Non-pigmented ciliary epithelial cell (primary cell): Measurements from ENCODE around the gene SSX2.
"Not testable (repeated sequence)": the region's sequence is repeated elsewhere in the genome, so short reads cannot be mapped to it uniquely, and the experiment has no call there.

Source experiments
- DNase-seq: peaks from one replicate; pipeline ENCODE4 v3.0.0-alpha.2; 2010; ENCODE audit warnings: low read depth

SSX2 gene

GRCh38 chrX:52707078-52707477 is at the start of gene SSX2:
SSX2 (minus strand) TSS chrX:52707178; CDS start chrX:52705749, 1,429 bp downstream.
- not testable (repeated sequence) for DNase-seq

DNA sequence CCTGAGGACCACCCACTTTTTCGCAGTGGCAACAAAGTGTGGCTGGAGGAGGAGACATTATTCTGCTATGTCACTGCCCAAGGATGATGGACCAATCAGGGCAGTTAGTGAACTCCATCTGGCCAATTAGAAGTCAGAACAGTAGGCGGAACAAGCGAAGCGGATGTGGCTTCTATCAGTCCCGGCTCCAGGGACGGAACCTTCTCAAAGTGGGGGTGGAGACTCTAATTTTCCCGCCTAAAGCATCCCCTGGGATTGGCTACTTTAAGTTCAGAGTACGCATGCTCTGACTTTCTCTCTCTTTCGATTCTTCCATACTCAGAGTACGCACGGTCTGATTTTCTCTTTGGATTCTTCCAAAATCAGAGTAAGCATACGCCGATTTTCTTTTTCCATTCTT is 44.0 kb upstream of the SSX2 start, which contains the start of gene SSX2B:
TSS of gene SSX2B (plus strand) at position 301 of the 400 bp plus-strand sequence. CDS start 1,429 bp downstream, outside the sequence.
- DNase-seq, result not testable (repeated sequence)

- DNase-seq, result not testable (repeated sequence)
Observed at GRCh38 chrX:52692034-52692433, 14.9 kb downstream of the SSX2 start.

DNA sequence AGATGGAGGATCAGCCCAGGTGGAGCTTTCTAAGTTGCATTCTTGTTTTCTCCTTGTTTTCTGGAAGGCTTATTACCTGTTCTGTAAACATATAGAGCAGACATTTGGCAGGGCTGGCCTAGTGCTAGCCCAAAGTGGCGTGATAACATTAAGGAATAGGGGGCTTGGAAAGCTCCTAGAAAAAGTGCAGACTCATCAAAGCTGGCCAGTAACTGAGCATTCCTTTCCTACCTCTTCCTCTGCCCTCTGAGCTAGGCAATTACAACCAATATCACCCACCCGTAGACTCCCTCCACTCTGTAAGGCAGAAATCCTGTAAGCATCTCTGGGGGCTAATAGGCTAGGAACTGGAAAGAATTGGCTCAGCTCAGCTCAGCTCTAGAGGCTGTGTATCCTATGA is 44.8 kb downstream of the SSX2 start:
- DNase-seq, result not testable (repeated sequence)

GRCh38 chrX:52655475-52655874 is 51.5 kb downstream of the SSX2 start:
- DNase-seq, result not testable (repeated sequence)

GRCh38 chrX:52654800-52655199 is 52.2 kb downstream of the SSX2 start, which contains the start of gene SSX7:
SSX7 (minus strand) TSS chrX:52654900; CDS start chrX:52653472, 1,428 bp downstream.
- not testable (repeated sequence) for DNase-seq

DNA sequence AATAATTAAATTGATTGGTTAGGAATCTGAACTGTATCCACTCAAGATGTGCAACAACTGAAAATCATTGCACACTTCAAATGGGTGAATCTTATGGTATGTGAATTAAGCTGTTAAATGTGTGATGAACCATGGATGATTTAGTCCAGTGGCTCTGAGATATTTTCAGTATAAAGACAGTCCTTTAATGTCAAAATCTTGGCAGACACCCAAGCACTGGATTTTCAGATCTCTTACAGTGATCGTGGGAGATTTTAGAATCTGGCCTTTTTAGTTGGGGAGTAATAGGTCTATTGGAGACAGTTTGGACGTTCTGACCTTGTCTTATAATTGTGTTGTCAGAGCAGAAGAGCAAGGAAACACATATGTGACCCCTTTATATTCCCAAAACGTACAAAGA is 56.3 kb downstream of the SSX2 start:
- DNase-seq, result not testable (repeated sequence)

GRCh38 chrX:52648956-52649355 is 58.0 kb downstream of the SSX2 start:
- DNase-seq, result not testable (repeated sequence)
